Measurements from ENCODE around the gene DHX40. TPM values are rescaled to one million over a fixed set of nuclear protein-coding genes. Genes with fewer than 3 reads are reported as not detected.
A peak's percentile ranks its signal among the peaks of the same experiment; 100 is the strongest.
"Not testable (repeated sequence)": the region's sequence is repeated elsewhere in the genome, so short reads cannot be mapped to it uniquely, and the experiment has no call there.

The DHX40 gene
- total and polyA plus RNA-seq, 12 donors: 19.3 to 48.6 (median 36.2) TPM

GRCh38 chr17:59650642-59651041 is 85.2 kb downstream of the DHX40 start:
- Histone ChIP-seq H3K4me3 (no peak overlapping the region), H3K27me3 (no peaks in the 10 kb centered on the region), H3K36me3 (replicated peaks in 1 of 2) (peaks cover 0 to 82% of the 10 kb centered on the region in 2 donors), H3K27ac (no peak overlapping the region), H3K9me3 (replicated peaks in 1 of 3) (no peaks in the 10 kb centered on the region), H3K4me1 (replicated peaks in 1 of 2) (peaks cover under 1 to 33% of the 10 kb centered on the region in 2 donors)
- no peak for TF ChIP-seq POLR2A (IDR thresholded peaks at IDR 0.05)
- intact Hi-C loops (cut with DNase I): no loop called here
- no peak for DNase-seq
- 89 to 96% (median 95%) methylated on average over 1 of the region's 1 CpG for WGBS, 4 donors

- no peaks in the 10 kb centered on the region for H3K27me3 ChIP-seq
- no peak for DNase-seq
- H3K4me1 ChIP-seq (replicated peaks in 1 of 2): peaks cover 0 to 34% of the 10 kb centered on the region in 2 donors
- H3K9me3 ChIP-seq (replicated peaks in 1 of 3): no peaks in the 10 kb centered on the region
- intact Hi-C loops (cut with DNase I): no loop called here
- H3K27ac ChIP-seq: no peak overlapping the region
- H3K4me3 ChIP-seq: no peak overlapping the region
- no peak for TF ChIP-seq POLR2A (IDR thresholded peaks at IDR 0.05)
- TF ChIP-seq CTCF (IDR thresholded peaks at IDR 0.05): no peak
- peaks cover 0 to 84% of the 10 kb centered on the region in 2 donors for H3K36me3 ChIP-seq (replicated peaks in 1 of 2)
Observed at GRCh38 chr17:59651346-59651745, 85.9 kb downstream of the DHX40 start.

GRCh38 chr17:59652119-59652518 is 86.7 kb downstream of the DHX40 start:
- Histone ChIP-seq H3K4me1 (replicated peaks in 1 of 2) (peaks cover 0 to 39% of the 10 kb centered on the region in 2 donors), H3K9me3 (replicated peaks in 1 of 3) (no peaks in the 10 kb centered on the region), H3K27me3 (no peaks in the 10 kb centered on the region), H3K4me3 (no peak overlapping the region), H3K36me3 (replicated peaks in 1 of 2) (peaks cover 0 to 89% of the 10 kb centered on the region in 2 donors), H3K27ac (no peak overlapping the region)
- TF ChIP-seq POLR2A (IDR thresholded peaks at IDR 0.05): no peak
- no peak for TF ChIP-seq CTCF (IDR thresholded peaks at IDR 0.05)
- intact Hi-C loops (cut with DNase I): no loop called here
- WGBS, 4 donors: 69 to 81% (median 73%) methylated on average over 2 of the region's 2 CpGs
- DNase-seq: no peak

GRCh38 chr17:59656624-59657023 is 91.2 kb downstream of the DHX40 start:
- 40 to 63% (median 57%) methylated on average over 7 of the region's 7 CpGs for WGBS, 4 donors
- H3K36me3 ChIP-seq (replicated peaks in 1 of 2): peaks cover 0 to 92% of the 10 kb centered on the region in 2 donors
- intact Hi-C loops (cut with DNase I); H3K4me3 ChIP-seq; H3K9me3 ChIP-seq (replicated peaks in 1 of 3); H3K27me3 ChIP-seq: not testable (repeated sequence)
- peaks cover 0 to 22% of the 10 kb centered on the region in 2 donors for H3K4me1 ChIP-seq (replicated peaks in 1 of 2)
- H3K27ac ChIP-seq: peak overlapping the region in 3 of 5 donors; percentile 36 to 49 (median 36)
- DNase-seq: peak in 6 of 7 donors; percentile 42 to 72 (median 68)

Small RNAs within 50 kb of the gene (small RNA-seq; reads per million reads assigned to genes)
- gene RNU4-13P: 0 to 0.12 reads per million in 2 donors

Other genes starting within 250 kb of the DHX40 start
- gene YPEL2, start 234.0 kb upstream of the DHX40 start, total RNA-seq: 10 to 100 TPM in 8 of 9 donors, 1 to 10 TPM in 1; 5.8 to 33.5 (median 27.6) TPM
- 1 to 10 TPM; 6.0 to 7.9 (median 6.1) TPM for gene YPEL2, start 234.0 kb upstream of the DHX40 start, polyA plus RNA-seq
- 100 to 1,000 TPM; 214 to 393 (median 298) TPM for gene CLTC, start 54.3 kb downstream of the DHX40 start, total RNA-seq
- gene CLTC, start 54.3 kb downstream of the DHX40 start, polyA plus RNA-seq: 100 to 1,000 TPM in 1 of 3 donors, 10 to 100 TPM in 2; 40.2 to 254 (median 68.1) TPM
- gene PTRH2, start 141.8 kb downstream of the DHX40 start, total RNA-seq: 10 to 100 TPM; 17.9 to 61.7 (median 27.4) TPM
- gene PTRH2, start 141.8 kb downstream of the DHX40 start, polyA plus RNA-seq: 10 to 100 TPM; 30.8 to 96.7 (median 68.5) TPM
- 100 to 1,000 TPM in 8 of 9 donors, 10 to 100 TPM in 1; 52.4 to 335 (median 155) TPM for gene VMP1, start 142.0 kb downstream of the DHX40 start, total RNA-seq
- gene VMP1, start 142.0 kb downstream of the DHX40 start, polyA plus RNA-seq: 100 to 1,000 TPM; 118 to 137 (median 123) TPM

Data from adrenal gland (tissue), 12 donors.